Lung (tissue), 12 donors: ENCODE data around the gene CDC42BPG. TPM values are rescaled to one million over a fixed set of nuclear protein-coding genes. Genes with fewer than 3 reads are reported as not detected.

Experiments used
- ATAC-seq: fragments of 200-7000 bp; cut with Tn5 transposase; one replicate; pipeline ENCODE4 v1.9.1; 2020; ENCODE audit warnings: moderate number of reproducible peaks; ENCODE audit not compliant: insufficient read depth, low FRiP score
- DNase-seq, 3 donors: peaks; one replicate each; pipeline ENCODE4 v3.0.0-alpha.2; 2013 to 2017
- H3K27ac ChIP-seq, 2 donors: one replicate each; pipeline ENCODE4 v1.5.1; 2013; ENCODE audit warnings: mild to moderate bottlenecking in 2 of 2, moderate library complexity in 2 of 2, control low read depth in 1 of 2, inconsistent platforms in 1 of 2, low read depth in 1 of 2, low read length in 1 of 2
- H3K27me3 ChIP-seq, 3 donors: one replicate each; pipeline ENCODE4 v1.5.1; 2013; ENCODE audit warnings: low read length in 2 of 3; ENCODE audit not compliant: control insufficient read depth in 3 of 3, insufficient read depth in 3 of 3
- H3K36me3 ChIP-seq, 4 donors: one replicate each; pipeline ENCODE4 v1.5.1; 2013; ENCODE audit warnings: low read length in 4 of 4, mild to moderate bottlenecking in 1 of 4, moderate library complexity in 1 of 4; ENCODE audit not compliant: control insufficient read depth in 4 of 4, insufficient read depth in 4 of 4
- H3K4me1 ChIP-seq, 5 donors: one replicate each; pipeline ENCODE4 v1.5.1; 2013; ENCODE audit warnings: low read length in 5 of 5, mild to moderate bottlenecking in 2 of 5, moderate library complexity in 1 of 5; ENCODE audit not compliant: control insufficient read depth in 5 of 5, insufficient read depth in 5 of 5
- H3K4me3 ChIP-seq: one replicate; pipeline ENCODE4 v1.5.1; 2013; ENCODE audit warnings: mild to moderate bottlenecking, control low read depth, moderate library complexity
- H3K9ac ChIP-seq, 2 donors: one replicate each; pipeline ENCODE4 v1.5.1; 2013; ENCODE audit warnings: low read length in 2 of 2, control low read depth in 1 of 2; ENCODE audit not compliant: insufficient read depth in 1 of 2
- H3K9me3 ChIP-seq, 4 donors: one replicate each; pipeline ENCODE4 v1.5.1; 2013; ENCODE audit warnings: low read length in 3 of 4, mild to moderate bottlenecking in 1 of 4, moderate library complexity in 1 of 4; ENCODE audit not compliant: control insufficient read depth in 4 of 4, insufficient read depth in 3 of 4
- CTCF ChIP-seq: IDR thresholded peaks from 2 replicates; pipeline ENCODE4 v1.5.1; 2012; ENCODE audit warnings: mild to moderate bottlenecking; ENCODE audit errors: control extremely low read depth, extremely low read depth
- WGBS, 2 donors: extraction: QIAGEN DNeasy Blood & Tissue Kit; methylation state at CpG; one replicate each; pipeline ENCODE4 v1.1.7; 2013; 5-methylcytosine and 5-hydroxymethylcytosine counted together
- polyA plus RNA-seq, 2 donors: library from polyadenylated mRNA; stranded (reverse); fragments of 200-250 nt; gene quantifications; one replicate each; pipeline ENCODE4 v1.2.1, GENCODE V29; 2013
- total RNA-seq, 2 donors: library from RNA; depleted of rRNA in 1 of 2; stranded (reverse); fragments of >200 nt in 1 of 2; gene quantifications; one replicate each; pipeline ENCODE4 v1.2.1, GENCODE V29; 2014 to 2021
- donor health status: control.
- donor health status: control.
- donor health status: Bipolar disorder and iron deficiency.
- donor health status: healthy.
- donor health status: DM: yes; HTN: yes; CAD: no.

CDC42BPG gene
- total and polyA plus RNA-seq, 4 donors: 7.1 to 23.5 (median 10.6) TPM

GRCh38 chr11:64872790-64873488 lies 28.5 kb upstream of the CDC42BPG start:
- H3K9ac ChIP-seq: no peak overlapping the region
- H3K4me1 ChIP-seq: peaks cover 28 to 67% (median 47%) of the 10 kb centered on the region in 5 donors
- no peak for TF ChIP-seq CTCF
- H3K9me3 ChIP-seq: peaks cover 0 to 3% (median 0%) of the 10 kb centered on the region in 4 donors
- ATAC-seq (no peak), DNase-seq (no peak)
- no peaks in the 10 kb centered on the region for H3K27me3 ChIP-seq
- WGBS, 2 donors: 80 to 89% methylated on average over 8 of the region's 8 CpGs
- H3K27ac ChIP-seq: peak overlapping the region in 1 of 2 donors; percentile 42
- H3K4me3 ChIP-seq: no peak overlapping the region
- H3K36me3 ChIP-seq: peaks cover 4 to 32% (median 20%) of the 10 kb centered on the region in 4 donors

GRCh38 chr11:64871492-64871891 lies 27.0 kb upstream of the CDC42BPG start:
- TF ChIP-seq CTCF: no peak
- peaks cover 30 to 58% (median 48%) of the 10 kb centered on the region in 5 donors for H3K4me1 ChIP-seq
- ATAC-seq (no peak), DNase-seq (no peak)
- no peak overlapping the region for H3K4me3 ChIP-seq
- no peak overlapping the region for H3K9ac ChIP-seq
- H3K36me3 ChIP-seq: peaks cover 4 to 32% (median 18%) of the 10 kb centered on the region in 4 donors
- peak overlapping the region in 1 of 2 donors; percentile 91 for H3K27ac ChIP-seq
- H3K27me3 ChIP-seq: no peaks in the 10 kb centered on the region
- 24 to 31% methylated on average over 3 of the region's 3 CpGs for WGBS, 2 donors
- H3K9me3 ChIP-seq: peaks cover 0 to 3% (median 0%) of the 10 kb centered on the region in 4 donors

GRCh38 chr11:64870893-64871466 lies 26.5 kb upstream of the CDC42BPG start:
- TF ChIP-seq CTCF: no peak
- H3K27ac ChIP-seq: peak overlapping the region; percentile 76 to 91
- DNase-seq: no peak
- no peak overlapping the region for H3K4me3 ChIP-seq
- H3K9me3 ChIP-seq: peaks cover 0 to 3% (median 0%) of the 10 kb centered on the region in 4 donors
- 54 to 60% methylated on average over 20 of the region's 20 CpGs for whole genome bisulfite sequencing, 2 donors
- H3K9ac ChIP-seq: no peak overlapping the region
- peaks cover 4 to 32% (median 16%) of the 10 kb centered on the region in 4 donors for H3K36me3 ChIP-seq
- no peaks in the 10 kb centered on the region for H3K27me3 ChIP-seq
- no peak for ATAC-seq
- H3K4me1 ChIP-seq: peaks cover 27 to 53% (median 46%) of the 10 kb centered on the region in 5 donors
